ENCODE results near the gene PARP1. TPM values are rescaled to one million over a fixed set of nuclear protein-coding genes. Genes with fewer than 3 reads are reported as not detected.

PARP1 gene
- total RNA-seq, 1 experiment from 2014 or later = 546 TPM

DNA sequence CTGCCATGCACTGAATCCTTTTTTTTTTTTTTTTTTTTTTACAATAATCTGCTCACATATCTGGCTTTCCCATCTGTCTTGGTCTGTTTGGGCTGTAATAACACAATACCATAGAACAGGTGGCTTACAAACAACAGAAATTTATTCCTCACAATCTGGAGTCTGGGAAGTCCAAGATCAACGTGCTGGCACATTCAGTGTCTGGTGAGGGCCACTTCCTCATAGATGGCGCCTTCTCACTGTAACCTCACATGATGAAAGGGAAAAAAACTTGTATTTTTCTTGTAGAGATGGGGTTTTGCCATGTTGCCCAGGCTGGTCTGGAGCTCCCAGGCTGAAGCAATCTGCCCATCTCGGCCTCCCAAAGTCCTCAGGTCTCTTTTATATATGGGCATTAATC lies 13.0 kb upstream of the PARP1 start:
- peaks cover 35% of the 10 kb centered on the region for H3K4me1 ChIP-seq

DNA sequence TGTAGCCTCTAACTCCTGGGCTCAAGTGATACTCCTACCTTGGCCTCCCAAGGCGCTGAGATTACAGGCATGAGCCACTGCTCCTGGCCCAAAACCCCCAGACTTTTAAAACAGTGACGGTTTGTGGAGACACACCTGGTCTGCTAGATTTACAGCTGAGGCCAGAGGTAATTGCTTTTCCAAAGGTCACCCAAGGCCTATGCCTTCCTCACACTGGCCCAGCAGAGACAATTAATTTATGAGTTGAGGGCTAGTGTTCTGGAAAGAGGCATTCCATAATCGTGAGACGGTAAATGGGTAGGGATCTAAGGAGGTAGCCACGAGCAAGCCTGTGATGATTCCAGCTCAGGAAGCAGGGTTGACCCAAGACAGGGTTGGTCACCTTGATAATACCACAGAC lies 12.4 kb upstream of the PARP1 start:
- Histone ChIP-seq H3K36me3 (no peaks in the 10 kb centered on the region), H3K9me3 (replicated peaks) (no peaks in the 10 kb centered on the region), H3K4me3 (no peak overlapping the region), H3K4me1 (peaks cover 35% of the 10 kb centered on the region), H3K27me3 (no peaks in the 10 kb centered on the region), H3K27ac (no peak overlapping the region)
- DNase-seq = no peak

More for the DNA sequence above, 13.0 kb upstream of the PARP1 start:
- no peak overlapping the region for H3K27ac ChIP-seq
- H3K36me3 ChIP-seq = no peaks in the 10 kb centered on the region
- H3K4me3 ChIP-seq = no peak overlapping the region
- H3K9me3 ChIP-seq (replicated peaks) = no peaks in the 10 kb centered on the region
- peak in 1 of 2 experiments; percentile 52 for DNase-seq
- no peaks in the 10 kb centered on the region for H3K27me3 ChIP-seq

DNA sequence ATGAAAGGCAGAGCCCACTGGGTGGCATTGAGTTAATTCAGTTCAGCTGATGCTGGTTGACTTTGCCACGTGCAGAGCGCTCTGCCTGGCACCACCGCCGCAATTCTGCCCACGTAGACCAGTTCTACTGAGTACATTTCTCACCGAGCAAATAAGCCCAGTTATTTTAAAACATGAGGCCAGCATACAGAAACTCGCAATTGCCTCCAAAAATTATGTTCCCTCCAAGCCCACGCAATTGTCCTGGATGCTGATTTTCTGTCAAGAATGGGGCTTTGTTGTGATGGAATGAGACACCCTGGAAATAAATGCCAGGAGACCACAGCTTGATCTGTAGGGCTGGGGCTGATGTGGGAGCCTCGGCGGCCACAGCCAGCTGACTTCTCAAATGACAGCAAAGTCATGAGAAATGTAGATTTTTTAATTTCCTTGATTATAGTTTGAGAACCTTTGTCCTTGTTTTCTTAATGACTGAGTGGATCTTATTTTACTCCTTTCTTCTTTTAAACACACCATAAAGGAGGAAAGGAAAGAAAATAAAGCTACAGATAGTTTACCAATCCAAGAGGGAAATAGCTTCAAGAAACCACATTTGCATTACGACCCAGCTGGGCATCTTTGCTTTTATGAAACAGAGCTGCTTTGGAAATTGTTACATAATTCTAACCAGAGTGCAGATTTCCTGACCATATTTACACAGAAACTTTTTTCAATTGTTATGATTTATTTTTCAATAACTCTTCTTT lies 11.6 kb upstream of the PARP1 start:
- H3K27ac ChIP-seq = peak overlapping the region; percentile 18
- peak overlapping the region; percentile 15 for H3K4me3 ChIP-seq
- no peaks in the 10 kb centered on the region for H3K36me3 ChIP-seq
- H3K9me3 ChIP-seq (replicated peaks) = no peaks in the 10 kb centered on the region
- H3K4me1 ChIP-seq = peaks cover 33% of the 10 kb centered on the region
- H3K27me3 ChIP-seq = no peaks in the 10 kb centered on the region
- peak; percentile 59 to 80 for DNase-seq

DNA sequence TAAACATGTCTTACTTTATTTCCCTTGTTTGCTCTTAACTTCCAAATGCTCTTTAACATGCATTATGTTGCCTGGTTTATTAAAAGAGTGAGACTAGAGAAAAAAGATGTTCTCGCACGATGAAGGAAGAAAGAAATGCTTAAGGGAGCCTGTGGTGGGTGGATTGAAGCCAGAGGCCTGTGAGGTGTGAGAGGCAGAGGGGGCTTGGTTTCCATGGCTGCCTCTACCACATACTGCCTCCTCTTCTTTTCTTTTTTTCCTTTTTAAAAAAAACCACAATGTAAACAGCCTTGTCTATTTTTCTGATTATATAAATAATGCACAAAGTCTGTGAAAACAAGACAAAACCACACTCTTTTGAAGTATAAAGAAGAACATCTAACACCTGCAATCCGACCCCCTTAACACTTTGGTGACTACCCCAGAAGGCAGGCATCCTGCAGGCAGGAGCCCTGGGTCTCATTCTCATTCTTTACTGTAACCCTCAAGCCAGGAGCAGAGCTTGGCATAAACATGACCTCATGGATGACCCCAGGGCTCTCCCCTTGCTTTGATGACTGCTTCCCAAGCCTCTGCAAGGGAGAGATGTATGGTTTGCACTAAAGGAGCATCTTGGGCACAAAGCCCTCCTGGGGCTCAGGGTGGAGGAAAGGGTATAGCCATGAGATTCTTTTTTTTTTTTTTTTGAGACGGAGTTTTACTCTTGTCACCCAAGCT lies 10.1 kb upstream of the PARP1 start:
- Histone ChIP-seq H3K4me3 (no peak overlapping the region), H3K27me3 (no peaks in the 10 kb centered on the region), H3K36me3 (no peaks in the 10 kb centered on the region), H3K27ac (no peak overlapping the region), H3K9me3 (replicated peaks) (no peaks in the 10 kb centered on the region), H3K4me1 (peaks cover 29% of the 10 kb centered on the region)
- no peak for DNase-seq

DNA sequence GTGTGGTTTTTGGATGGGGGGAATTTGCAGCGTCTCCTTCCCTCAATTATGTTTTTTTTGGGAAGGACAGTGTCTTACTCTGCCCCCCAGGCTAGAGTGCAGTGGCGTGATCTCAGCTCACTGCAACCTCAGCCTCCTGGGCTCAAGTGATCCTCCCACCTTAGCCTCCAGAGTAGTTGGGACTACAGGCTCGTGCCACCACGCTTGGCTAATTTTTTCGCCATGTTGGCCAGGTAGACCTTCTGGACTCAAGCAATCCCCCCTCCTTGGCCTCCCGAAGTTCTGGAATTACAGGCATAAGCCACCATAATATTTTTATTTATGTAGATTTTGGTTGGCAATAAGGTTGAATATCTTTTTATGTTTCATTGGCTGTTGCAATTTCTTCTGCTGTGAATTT lies 9.5 kb upstream of the PARP1 start:
- H3K9me3 ChIP-seq (replicated peaks) = no peaks in the 10 kb centered on the region
- no peak overlapping the region for H3K4me3 ChIP-seq
- H3K36me3 ChIP-seq = no peaks in the 10 kb centered on the region
- no peak for DNase-seq
- no peak overlapping the region for H3K27ac ChIP-seq
- peaks cover 29% of the 10 kb centered on the region for H3K4me1 ChIP-seq
- no peaks in the 10 kb centered on the region for H3K27me3 ChIP-seq

DNA sequence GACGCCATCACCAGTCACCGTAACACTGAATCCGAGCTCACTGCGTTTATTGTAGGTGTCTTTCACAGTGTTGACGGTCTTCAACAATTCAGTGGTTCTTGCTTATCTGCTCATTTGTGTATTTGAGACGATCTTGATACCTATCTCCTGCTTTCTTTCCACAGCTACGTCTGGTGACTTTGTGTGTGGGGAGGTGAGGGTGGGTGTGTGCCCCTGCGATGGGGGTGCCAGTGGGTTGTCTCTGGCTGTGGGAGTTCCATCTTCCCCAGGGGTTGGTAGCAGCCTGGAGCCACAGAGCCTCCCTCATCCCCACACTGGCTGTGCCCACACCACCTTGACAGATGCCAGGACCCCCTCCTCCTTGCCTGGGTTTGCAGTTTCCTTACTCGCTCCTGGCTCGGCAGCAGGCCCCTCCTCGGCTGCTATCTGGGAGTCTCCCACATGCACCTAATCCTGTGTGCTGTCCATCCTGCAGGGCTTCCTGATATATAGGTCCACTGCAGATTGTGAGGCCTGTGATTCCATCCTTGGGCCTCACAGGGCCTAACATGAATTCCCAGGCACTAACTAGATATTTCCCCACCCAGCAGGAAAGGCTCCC lies 6.3 kb upstream of the PARP1 start:
- no peak for DNase-seq
- H3K27ac ChIP-seq = no peak overlapping the region
- peaks cover 7% of the 10 kb centered on the region for H3K4me1 ChIP-seq
- H3K36me3 ChIP-seq = no peaks in the 10 kb centered on the region
- H3K4me3 ChIP-seq = no peak overlapping the region
- no peaks in the 10 kb centered on the region for H3K9me3 ChIP-seq (replicated peaks)
- no peaks in the 10 kb centered on the region for H3K27me3 ChIP-seq

DNA sequence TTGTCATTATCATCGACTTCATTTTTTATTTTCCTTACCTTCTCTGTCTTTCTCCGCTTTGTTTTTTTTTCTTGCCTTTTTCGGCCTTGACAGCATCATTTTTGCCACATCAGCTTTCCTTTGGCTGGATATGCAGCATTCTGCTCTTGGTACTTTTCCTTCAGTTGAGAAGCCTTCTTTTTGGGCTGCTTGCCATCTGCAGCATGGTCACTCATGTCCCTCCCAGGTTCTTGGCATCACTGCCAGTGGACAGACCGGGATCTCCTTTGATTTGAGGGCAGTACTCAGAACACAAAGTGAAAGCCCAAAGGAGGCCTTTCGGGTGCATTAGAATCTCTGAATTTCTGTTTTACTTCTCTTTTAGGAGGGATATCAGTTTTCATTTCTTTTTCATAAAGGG lies 3.7 kb upstream of the PARP1 start:
- no peaks in the 10 kb centered on the region for H3K9me3 ChIP-seq (replicated peaks)
- no peaks in the 10 kb centered on the region for H3K27me3 ChIP-seq
- no peak overlapping the region for H3K27ac ChIP-seq
- no peaks in the 10 kb centered on the region for H3K4me1 ChIP-seq
- no peak for DNase-seq
- no peak overlapping the region for H3K4me3 ChIP-seq
- H3K36me3 ChIP-seq = no peaks in the 10 kb centered on the region

DNA sequence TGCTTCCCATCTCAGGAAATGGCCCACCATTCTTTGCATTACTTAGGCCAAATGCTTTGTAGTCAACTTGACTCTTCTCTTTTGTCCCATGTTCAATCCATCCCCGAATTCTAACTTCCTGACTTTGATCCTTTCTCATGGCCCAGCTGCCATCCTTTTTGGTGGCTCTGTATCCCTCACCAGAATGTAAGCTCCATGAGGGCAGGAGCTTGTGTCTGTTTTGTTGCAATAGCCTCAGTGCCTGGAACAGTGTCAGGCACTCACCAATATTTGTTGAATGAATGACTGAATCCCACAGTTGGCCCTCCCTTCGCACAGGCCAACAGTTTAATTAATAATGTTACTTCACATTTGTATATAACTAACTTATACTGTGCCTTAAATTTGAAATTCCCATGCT lies 3.1 kb upstream of the PARP1 start:
- no peaks in the 10 kb centered on the region for H3K27me3 ChIP-seq
- H3K36me3 ChIP-seq = no peaks in the 10 kb centered on the region; the same call in 1 of the 2 replicates
- H3K9me3 ChIP-seq (replicated peaks) = no peaks in the 10 kb centered on the region
- no peak for DNase-seq
- H3K4me1 ChIP-seq = peaks cover 1% of the 10 kb centered on the region; the same call in 1 of the 2 replicates
- H3K4me3 ChIP-seq = no peak overlapping the region
- no peak overlapping the region for H3K27ac ChIP-seq

DNA sequence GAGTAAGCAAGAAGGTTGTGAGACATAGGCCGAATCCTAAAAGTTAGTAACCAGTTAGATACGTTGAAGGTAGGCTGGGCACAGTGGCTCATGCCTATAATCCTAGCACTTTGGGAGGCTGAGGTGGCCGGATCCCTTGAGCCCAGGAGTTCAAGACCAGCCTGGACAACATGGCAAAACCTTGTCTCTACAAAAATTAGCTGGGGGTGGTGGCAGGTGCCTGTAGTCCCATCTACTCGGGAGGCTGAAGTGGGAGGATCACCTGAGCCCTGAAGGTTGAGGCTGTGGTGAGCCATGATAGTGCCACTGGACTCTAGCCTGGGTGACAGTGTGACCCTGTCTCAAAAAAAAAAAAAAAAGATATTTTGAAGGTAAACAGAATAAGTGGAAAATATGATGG lies 1.5 kb upstream of the PARP1 start:
- Histone ChIP-seq H3K27ac (no peak overlapping the region), H3K4me3 (no peak overlapping the region), H3K4me1 (peaks cover 16% of the 10 kb centered on the region), H3K9me3 (replicated peaks) (no peaks in the 10 kb centered on the region), H3K36me3 (no peaks in the 10 kb centered on the region; the same call in 1 of the 2 replicates), H3K27me3 (no peaks in the 10 kb centered on the region)
- no peak for DNase-seq

DNA sequence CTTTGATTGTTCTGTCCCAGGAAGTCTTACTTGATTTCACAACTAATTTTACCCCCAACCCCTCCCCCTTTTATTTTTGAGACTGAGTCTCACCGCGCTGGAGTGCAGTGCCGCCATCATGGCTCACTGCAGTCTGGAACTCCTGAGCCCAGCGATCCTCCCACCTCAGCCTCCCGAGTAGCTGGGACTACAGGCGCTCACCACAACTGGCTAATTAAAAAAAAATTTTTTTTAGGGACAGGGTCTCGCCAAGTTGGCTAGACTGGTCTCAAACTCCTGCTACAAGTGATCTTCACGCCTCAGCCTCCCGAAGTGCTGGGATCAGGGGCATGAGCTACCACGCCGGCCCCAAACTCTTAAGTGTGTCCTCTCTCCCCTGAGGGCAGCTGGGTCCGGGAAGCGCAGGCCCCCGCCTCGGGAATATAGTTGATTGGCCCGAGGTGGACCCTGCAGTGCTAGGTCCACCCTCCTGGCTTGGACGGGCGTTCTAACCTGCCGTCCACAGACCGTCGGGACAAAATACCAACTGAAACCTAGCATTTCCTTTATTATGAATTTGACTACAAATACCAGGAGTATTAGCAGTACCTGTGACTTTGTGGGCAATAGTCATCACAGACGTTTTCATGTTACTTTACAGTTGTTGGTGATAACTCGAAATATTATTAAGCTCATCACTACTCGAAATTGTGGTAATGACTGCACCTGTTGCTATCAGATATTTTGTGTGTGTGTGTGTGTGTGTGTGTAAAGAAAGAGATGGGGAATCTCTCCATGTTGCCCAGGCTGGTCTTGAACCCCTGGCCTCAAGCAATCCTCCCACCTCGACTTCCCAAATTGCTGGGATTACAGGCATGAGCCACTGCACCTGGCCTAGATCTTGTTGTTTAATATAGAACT lies 642 bp upstream of the PARP1 start:
- Histone ChIP-seq H3K36me3 (no peaks in the 10 kb centered on the region; the same call in 1 of the 2 replicates), H3K9me3 (replicated peaks) (no peaks in the 10 kb centered on the region), H3K27ac (peak overlapping the region; percentile 36), H3K4me3 (peak overlapping the region; percentile 92), H3K4me1 (peaks cover 24% of the 10 kb centered on the region), H3K27me3 (no peaks in the 10 kb centered on the region)
- DNase-seq = no peak

DNA sequence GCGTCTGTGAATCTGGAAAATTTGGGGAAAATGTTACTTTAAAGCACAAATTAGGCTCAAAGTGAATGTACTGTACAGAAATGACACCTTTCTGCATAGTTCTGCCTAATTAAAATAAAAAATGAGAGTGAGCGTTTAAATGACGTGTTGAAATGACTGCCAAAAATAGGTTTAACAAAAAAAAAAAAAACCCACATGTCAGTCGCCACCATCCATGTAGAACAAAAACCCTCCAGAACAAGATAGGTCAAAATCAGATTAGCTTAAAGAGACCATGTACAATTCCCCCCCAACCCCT lies 745 bp downstream of the PARP1 start:
- peaks cover 29% of the 10 kb centered on the region for H3K4me1 ChIP-seq
- no peaks in the 10 kb centered on the region for H3K27me3 ChIP-seq
- peak overlapping the region; percentile 95 for H3K27ac ChIP-seq
- peaks cover 6% of the 10 kb centered on the region for H3K36me3 ChIP-seq
- no peaks in the 10 kb centered on the region for H3K9me3 ChIP-seq (replicated peaks)
- DNase-seq = no peak
- peak overlapping the region; percentile 92 for H3K4me3 ChIP-seq

DNA sequence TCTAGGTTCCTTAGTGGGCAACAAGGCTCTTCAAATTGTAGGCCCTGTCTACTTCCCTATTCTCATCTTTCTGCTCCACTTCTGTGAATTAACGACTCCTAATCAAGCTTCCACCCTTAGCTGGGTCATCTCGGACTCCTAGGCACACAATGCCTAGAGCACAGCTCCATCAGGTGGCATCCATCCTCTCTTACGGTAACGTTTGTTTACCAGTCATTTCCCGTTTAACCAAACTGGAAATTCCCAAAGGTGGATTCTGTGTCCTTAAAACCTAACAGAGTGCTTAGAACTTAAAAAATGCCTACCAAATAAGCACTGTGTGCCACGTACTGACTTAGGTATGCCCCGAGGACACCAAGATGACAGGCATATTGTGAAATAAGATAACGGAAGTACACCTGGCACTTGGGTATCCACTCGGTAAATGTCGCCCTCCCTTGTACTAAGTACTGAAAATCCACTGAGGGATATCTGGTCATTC lies 1.5 kb downstream of the PARP1 start:
- Histone ChIP-seq H3K4me3 (peak overlapping the region; percentile 92), H3K36me3 (peaks cover 13% of the 10 kb centered on the region), H3K4me1 (peaks cover 29% of the 10 kb centered on the region), H3K27me3 (no peaks in the 10 kb centered on the region), H3K27ac (peak overlapping the region; percentile 95), H3K9me3 (replicated peaks) (no peaks in the 10 kb centered on the region)
- DNase-seq = peak in 1 of 2 experiments; percentile 28

DNA sequence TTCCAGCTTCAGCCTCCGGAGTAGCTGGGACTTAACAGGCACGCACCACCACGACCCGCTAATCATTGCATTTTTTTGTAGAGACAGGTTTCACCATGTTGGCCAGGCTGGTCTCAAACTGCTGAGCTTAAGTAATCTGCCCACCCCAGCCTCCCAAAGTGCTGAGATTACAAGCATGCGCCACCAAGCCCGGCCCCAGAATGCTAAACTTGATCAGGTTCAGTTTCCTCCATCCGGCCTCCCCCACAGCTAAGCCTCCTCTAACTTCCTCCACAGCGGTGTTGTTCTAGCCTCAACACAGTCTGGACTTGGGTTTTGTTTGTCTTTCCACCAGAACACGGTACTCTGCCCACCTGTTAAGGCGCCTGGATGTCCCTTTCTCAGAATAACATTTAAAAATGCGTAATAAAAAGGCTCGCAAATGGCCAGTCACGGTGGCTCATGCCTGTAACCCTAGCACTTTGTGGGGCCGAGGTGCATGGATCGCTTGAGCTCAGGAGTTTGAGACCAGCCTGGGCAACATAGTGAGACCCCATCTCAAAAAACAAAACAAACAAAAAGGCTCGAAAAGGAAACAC lies 2.4 kb downstream of the PARP1 start:
- H3K27me3 ChIP-seq = no peaks in the 10 kb centered on the region
- peaks cover 23% of the 10 kb centered on the region for H3K36me3 ChIP-seq
- H3K27ac ChIP-seq = no peak overlapping the region; the same call in 1 of the 2 replicates
- peaks cover 29% of the 10 kb centered on the region for H3K4me1 ChIP-seq
- H3K4me3 ChIP-seq = peak overlapping the region; percentile 92
- DNase-seq = peak in 1 of 2 experiments; percentile 33
- no peaks in the 10 kb centered on the region for H3K9me3 ChIP-seq (replicated peaks)

DNA sequence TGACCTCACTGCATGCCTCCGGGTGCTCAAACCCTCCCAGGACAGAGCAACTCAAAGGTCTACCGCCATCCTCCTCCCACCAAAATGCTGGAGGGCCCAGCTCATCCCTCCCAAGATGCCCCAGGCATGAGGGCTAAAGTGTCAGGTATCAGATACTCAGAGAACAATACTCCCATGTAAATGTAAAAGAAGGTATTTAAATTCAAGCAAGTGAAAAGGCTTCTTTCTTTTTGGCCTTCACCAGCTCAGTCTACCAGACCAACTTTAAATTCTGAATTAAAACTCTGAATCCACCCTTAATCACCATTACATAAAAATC lies 3.0 kb downstream of the PARP1 start:
- H3K36me3 ChIP-seq = peaks cover 29% of the 10 kb centered on the region
- H3K9me3 ChIP-seq (replicated peaks) = no peaks in the 10 kb centered on the region
- peaks cover 29% of the 10 kb centered on the region for H3K4me1 ChIP-seq
- no peak overlapping the region for H3K27ac ChIP-seq
- H3K4me3 ChIP-seq = no peak overlapping the region
- H3K27me3 ChIP-seq = no peaks in the 10 kb centered on the region
- DNase-seq = no peak
